ENCODE results near the gene PLEKHG5. TPM values are rescaled to one million over a fixed set of nuclear protein-coding genes. Genes with fewer than 3 reads are reported as not detected.

The PLEKHG5 gene
- total RNA-seq, 1 donor from 2014 or later: 9.5 TPM

DNA sequence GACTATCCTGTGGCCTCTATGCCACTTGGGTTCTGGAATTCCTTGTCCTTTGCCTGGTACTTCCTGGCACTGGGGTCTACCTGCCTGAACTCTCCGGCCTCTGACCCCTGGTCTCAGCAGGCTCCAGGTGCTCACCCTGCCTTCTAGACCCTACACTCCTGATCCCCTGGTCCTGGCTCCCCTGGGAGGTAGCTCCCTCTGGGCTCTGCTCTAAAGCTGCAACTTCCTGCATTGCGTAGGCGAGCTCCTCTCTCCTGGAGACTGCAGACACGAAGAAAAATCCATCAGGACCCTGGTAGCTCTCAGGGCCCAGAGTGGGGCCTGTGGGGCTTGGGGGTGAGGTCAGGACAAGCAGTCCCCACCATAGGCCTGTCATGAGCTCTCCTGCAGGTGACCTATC is 7.8 kb upstream of the PLEKHG5 start:
- no peak overlapping the region for H3K27ac ChIP-seq
- H3K36me3 ChIP-seq: no peaks in the 10 kb centered on the region
- H3K27me3 ChIP-seq (ENCODE audit: low read depth): peaks cover 16% of the 10 kb centered on the region
- ATAC-seq (no peak), DNase-seq (no peak)
- H3K4me3 ChIP-seq: no peak overlapping the region
- peaks cover 35% of the 10 kb centered on the region for H3K4me1 ChIP-seq
- TF ChIP-seq, protein P1, sequence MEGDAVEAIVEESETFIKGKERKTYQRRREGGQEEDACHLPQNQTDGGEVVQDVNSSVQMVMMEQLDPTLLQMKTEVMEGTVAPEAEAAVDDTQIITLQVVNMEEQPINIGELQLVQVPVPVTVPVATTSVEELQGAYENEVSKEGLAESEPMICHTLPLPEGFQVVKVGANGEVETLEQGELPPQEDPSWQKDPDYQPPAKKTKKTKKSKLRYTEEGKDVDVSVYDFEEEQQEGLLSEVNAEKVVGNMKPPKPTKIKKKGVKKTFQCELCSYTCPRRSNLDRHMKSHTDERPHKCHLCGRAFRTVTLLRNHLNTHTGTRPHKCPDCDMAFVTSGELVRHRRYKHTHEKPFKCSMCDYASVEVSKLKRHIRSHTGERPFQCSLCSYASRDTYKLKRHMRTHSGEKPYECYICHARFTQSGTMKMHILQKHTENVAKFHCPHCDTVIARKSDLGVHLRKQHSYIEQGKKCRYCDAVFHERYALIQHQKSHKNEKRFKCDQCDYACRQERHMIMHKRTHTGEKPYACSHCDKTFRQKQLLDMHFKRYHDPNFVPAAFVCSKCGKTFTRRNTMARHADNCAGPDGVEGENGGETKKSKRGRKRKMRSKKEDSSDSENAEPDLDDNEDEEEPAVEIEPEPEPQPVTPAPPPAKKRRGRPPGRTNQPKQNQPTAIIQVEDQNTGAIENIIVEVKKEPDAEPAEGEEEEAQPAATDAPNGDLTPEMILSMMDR (IDR thresholded peaks at IDR 0.05): no peak
- intact Hi-C loops (cut with DNase I): no loop called here
- no peaks in the 10 kb centered on the region for H3K9me3 ChIP-seq

DNA sequence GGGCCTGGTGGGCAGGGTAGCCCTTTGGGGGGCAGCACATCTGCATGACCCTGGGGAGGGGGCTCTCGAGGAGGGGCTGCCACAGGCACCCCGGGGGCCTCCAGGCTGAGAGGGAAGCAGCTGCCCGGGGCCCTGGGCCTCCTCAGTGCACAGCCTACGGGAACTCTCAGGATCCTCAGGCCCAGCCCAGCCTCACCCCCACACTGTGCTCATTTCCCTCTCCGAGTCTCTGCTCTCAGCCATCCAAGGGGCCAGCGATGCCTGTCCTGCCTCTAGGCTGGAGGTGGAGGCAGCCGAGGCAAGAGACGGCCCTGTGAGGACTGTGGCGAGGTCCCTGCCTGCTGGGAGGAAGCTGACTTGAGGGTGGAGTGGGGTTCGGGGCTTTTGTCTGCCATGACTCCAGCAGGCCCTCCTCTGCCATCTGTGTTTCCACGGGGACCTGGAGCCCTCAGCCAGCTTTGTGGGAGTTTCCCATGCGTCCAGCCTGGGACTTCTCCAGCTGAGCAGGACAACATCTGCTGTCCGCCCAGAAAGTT is 7.2 kb upstream of the PLEKHG5 start:
- no peaks in the 10 kb centered on the region for H3K36me3 ChIP-seq
- H3K27ac ChIP-seq: no peak overlapping the region
- TF ChIP-seq, protein P1 (IDR thresholded peaks at IDR 0.05): no peak
- no peak overlapping the region for H3K4me3 ChIP-seq
- no peak for ATAC-seq
- H3K27me3 ChIP-seq (ENCODE audit: low read depth): peaks cover 16% of the 10 kb centered on the region
- no peak for DNase-seq
- H3K4me1 ChIP-seq: peaks cover 35% of the 10 kb centered on the region
- intact Hi-C loops (cut with DNase I): no loop called here
- H3K9me3 ChIP-seq: no peaks in the 10 kb centered on the region

DNA sequence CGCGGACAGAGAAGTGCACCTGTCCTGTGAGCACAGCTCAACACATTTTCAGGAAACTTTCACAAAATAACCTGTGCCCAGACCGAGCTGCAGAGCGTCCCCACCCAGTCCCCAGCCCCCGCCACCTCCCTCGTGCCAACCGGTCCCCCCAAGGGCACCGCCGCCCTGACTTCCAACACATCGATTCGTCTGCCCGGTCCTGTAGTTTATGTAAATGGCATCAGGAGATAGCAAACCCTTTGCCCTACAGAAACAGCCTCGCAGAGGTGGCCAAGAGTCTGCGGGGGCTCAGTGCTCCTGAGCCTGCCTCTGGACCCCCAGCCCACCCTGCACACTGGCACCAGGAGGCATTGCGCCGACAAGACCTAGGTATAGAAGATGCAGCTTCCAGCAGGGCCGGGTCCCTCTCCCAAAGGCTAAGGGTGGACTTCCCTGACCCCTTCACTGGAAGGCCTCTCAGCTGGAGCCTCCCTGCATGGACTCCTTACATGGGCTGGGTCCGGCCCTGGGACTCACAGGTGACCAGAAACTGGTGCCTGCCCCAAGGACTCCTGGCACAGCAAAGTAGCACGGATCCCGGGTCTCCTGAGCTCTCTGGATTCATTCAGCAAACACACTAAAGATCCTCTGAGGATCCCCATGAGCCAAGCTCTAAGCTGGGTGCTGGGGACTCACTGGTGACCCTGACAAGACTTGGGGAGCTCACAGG is 6.6 kb upstream of the PLEKHG5 start:
- H3K4me1 ChIP-seq: peaks cover 35% of the 10 kb centered on the region
- no peaks in the 10 kb centered on the region for H3K36me3 ChIP-seq
- TF ChIP-seq, protein P1 (IDR thresholded peaks at IDR 0.05): no peak
- no peak for ATAC-seq
- peak overlapping the region; percentile 63 for H3K4me3 ChIP-seq
- peaks cover 16% of the 10 kb centered on the region for H3K27me3 ChIP-seq (ENCODE audit: low read depth)
- DNase-seq: no peak
- H3K9me3 ChIP-seq: no peaks in the 10 kb centered on the region
- intact Hi-C loops (cut with DNase I): no loop called here
- H3K27ac ChIP-seq: no peak overlapping the region

DNA sequence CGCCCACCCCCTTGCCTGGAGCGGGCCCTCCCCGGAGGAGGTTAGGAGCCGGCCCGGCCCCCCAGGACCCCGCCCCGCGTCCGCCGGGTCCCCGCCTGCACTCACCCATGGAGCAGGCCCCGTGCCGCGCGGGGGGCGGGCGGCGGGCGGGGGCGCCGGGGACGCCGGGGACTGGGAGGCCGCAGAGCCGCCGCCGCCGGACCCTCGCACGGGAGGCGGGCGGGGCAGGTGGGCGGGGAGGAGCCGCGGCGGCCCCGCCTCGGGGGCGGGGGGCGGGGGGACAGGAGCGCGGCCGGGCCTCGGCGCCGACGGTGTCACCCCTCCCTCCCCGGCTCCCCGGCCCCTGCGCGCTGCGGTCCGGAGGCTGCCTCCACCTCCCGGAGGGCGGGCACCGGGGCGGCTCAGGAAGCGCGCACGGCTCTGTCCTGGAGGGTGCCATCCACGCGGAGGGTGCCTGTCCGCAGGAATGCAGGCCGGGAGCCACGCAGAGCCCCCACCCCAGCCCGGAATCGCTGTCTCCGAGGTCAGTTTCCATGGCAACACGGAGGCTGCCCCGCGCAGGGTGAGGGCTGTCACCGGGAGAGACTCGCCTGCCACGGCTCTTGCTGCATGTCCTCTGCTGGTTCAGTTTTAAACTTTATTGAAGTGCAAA is 5.9 kb upstream of the PLEKHG5 start:
- DNase-seq: no peak
- intact Hi-C loops (cut with DNase I): no loop called here

DNA sequence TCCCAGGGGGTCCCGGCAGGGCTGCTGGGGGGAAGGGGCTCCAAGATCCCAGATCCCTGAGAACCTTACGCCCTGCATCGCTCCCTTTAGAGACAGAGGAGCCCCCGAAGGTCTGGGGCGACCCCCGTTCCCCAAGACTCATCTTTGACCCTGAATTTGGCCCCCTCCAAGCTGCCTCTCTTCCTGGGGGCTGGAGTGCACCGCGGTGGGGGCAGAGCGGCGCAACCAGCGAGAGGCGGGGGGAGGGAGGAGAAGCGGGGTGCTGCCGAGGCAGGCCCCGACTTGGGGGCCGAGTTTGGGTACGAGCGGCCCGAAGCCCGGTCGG is 5.4 kb upstream of the PLEKHG5 start:
- ATAC-seq (no peak), DNase-seq (no peak)
- TF ChIP-seq, protein P1 (IDR thresholded peaks at IDR 0.05): no peak
- intact Hi-C loops (cut with DNase I): no loop called here
- H3K36me3 ChIP-seq: no peaks in the 10 kb centered on the region
- peak overlapping the region; percentile 24 for H3K27ac ChIP-seq
- H3K27me3 ChIP-seq (ENCODE audit: low read depth): peaks cover 16% of the 10 kb centered on the region
- H3K9me3 ChIP-seq: no peaks in the 10 kb centered on the region
- H3K4me3 ChIP-seq: peak overlapping the region; percentile 55
- peaks cover 31% of the 10 kb centered on the region for H3K4me1 ChIP-seq

More for the DNA sequence above, 5.9 kb upstream of the PLEKHG5 start:
- TF ChIP-seq, protein P1 (IDR thresholded peaks at IDR 0.05): no peak
- peak overlapping the region; percentile 63 for H3K4me3 ChIP-seq
- H3K27me3 ChIP-seq (ENCODE audit: low read depth): peaks cover 16% of the 10 kb centered on the region
- no peaks in the 10 kb centered on the region for H3K9me3 ChIP-seq
- peak; percentile 68 to 72 for ATAC-seq
- no peaks in the 10 kb centered on the region for H3K36me3 ChIP-seq
- H3K27ac ChIP-seq: peak overlapping the region; percentile 24
- peaks cover 31% of the 10 kb centered on the region for H3K4me1 ChIP-seq
